Mesothelial cell of epicardium (in vitro differentiated cells): ENCODE data around the gene ISG15. TPM values are rescaled to one million over a fixed set of nuclear protein-coding genes. Genes with fewer than 3 reads are reported as not detected.

Experiments
- DNase-seq, 2 experiments: peaks; one replicate each; pipeline ENCODE4 v3.0.0; 2021; ENCODE audit warnings: low spot score in 2 of 2; ENCODE audit not compliant: unreplicated experiment in 2 of 2
- H3K27ac Mint-ChIP-seq: 2 replicates; pipeline ENCODE4 v1.8.0; 2021; ENCODE audit warnings: mixed read lengths
- H3K27me3 Mint-ChIP-seq: 2 replicates; pipeline ENCODE4 v1.8.0; 2021; ENCODE audit warnings: low read depth, mixed read lengths
- H3K36me3 Mint-ChIP-seq: 2 replicates; pipeline ENCODE4 v1.8.0; 2021; ENCODE audit warnings: mixed read lengths
- H3K4me1 Mint-ChIP-seq: 2 replicates; pipeline ENCODE4 v1.8.0; 2021; ENCODE audit warnings: mixed read lengths
- H3K4me3 Mint-ChIP-seq: 2 replicates; pipeline ENCODE4 v1.8.0; 2021; ENCODE audit warnings: mild to moderate bottlenecking, moderate library complexity, mixed read lengths
- H3K9me3 Mint-ChIP-seq: 2 replicates; pipeline ENCODE4 v1.8.0; 2021; ENCODE audit warnings: mixed read lengths
- CTCF ChIP-seq: fragments of 200-600 bp; sonication (generic); IDR thresholded peaks from one replicate; pipeline ENCODE4 v1.5.0; 2021; ENCODE audit warnings: antibody characterized with exemption; ENCODE audit not compliant: unreplicated experiment
- total RNA-seq: library from RNA; stranded (reverse); gene quantifications from 3 replicates; pipeline ENCODE4 v1.2.1, GENCODE V29; 2021

ISG15 gene
- total RNA-seq, 1 donor from 2014 or later = 139 TPM

- Mint-ChIP-seq H3K27ac (no peak overlapping the region), H3K9me3 (no peaks in the 10 kb centered on the region), H3K4me3 (peak overlapping the region; percentile 69), H3K4me1 (peaks cover 5% of the 10 kb centered on the region), H3K36me3 (peaks cover 2% of the 10 kb centered on the region), H3K27me3 (peaks cover 17% of the 10 kb centered on the region)
- no peak for TF ChIP-seq CTCF
- no peak for DNase-seq
Measured at GRCh38 chr1:966704-967300, 46.5 kb upstream of the ISG15 start.

- H3K4me1 Mint-ChIP-seq = peaks cover 5% of the 10 kb centered on the region
- no peak overlapping the region for H3K27ac Mint-ChIP-seq
- DNase-seq = no peak
- peaks cover 17% of the 10 kb centered on the region for H3K27me3 Mint-ChIP-seq
- H3K36me3 Mint-ChIP-seq = peaks cover 2% of the 10 kb centered on the region
- no peak overlapping the region for H3K4me3 Mint-ChIP-seq
- no peaks in the 10 kb centered on the region for H3K9me3 Mint-ChIP-seq
- TF ChIP-seq CTCF = no peak
Measured at GRCh38 chr1:967466-968343, 45.6 kb upstream of the ISG15 start.

GRCh38 chr1:969260-969855 is 43.9 kb upstream of the ISG15 start:
- H3K36me3 Mint-ChIP-seq = peaks cover 2% of the 10 kb centered on the region
- no peak for DNase-seq
- no peak for TF ChIP-seq CTCF
- H3K4me3 Mint-ChIP-seq = no peak overlapping the region
- H3K27ac Mint-ChIP-seq = no peak overlapping the region
- no peaks in the 10 kb centered on the region for H3K9me3 Mint-ChIP-seq
- H3K4me1 Mint-ChIP-seq = peaks cover 5% of the 10 kb centered on the region
- peaks cover 17% of the 10 kb centered on the region for H3K27me3 Mint-ChIP-seq

- no peak for TF ChIP-seq CTCF
Measured at GRCh38 chr1:970242-970972, 42.9 kb upstream of the ISG15 start.

GRCh38 chr1:970973-971730 is 42.1 kb upstream of the ISG15 start:
- Mint-ChIP-seq H3K36me3 (peaks cover 2% of the 10 kb centered on the region), H3K27ac (no peak overlapping the region), H3K9me3 (no peaks in the 10 kb centered on the region), H3K4me3 (peak overlapping the region; percentile 62), H3K4me1 (peaks cover 11% of the 10 kb centered on the region), H3K27me3 (peaks cover 17% of the 10 kb centered on the region)
- no peak for TF ChIP-seq CTCF
- no peak for DNase-seq

More at GRCh38 chr1:970242-970972, 42.9 kb upstream of the ISG15 start:
- H3K27me3 Mint-ChIP-seq = peaks cover 17% of the 10 kb centered on the region
- H3K27ac Mint-ChIP-seq = no peak overlapping the region
- no peak for DNase-seq
- peaks cover 5% of the 10 kb centered on the region for H3K4me1 Mint-ChIP-seq
- no peaks in the 10 kb centered on the region for H3K9me3 Mint-ChIP-seq
- H3K36me3 Mint-ChIP-seq = peaks cover 2% of the 10 kb centered on the region
- peak overlapping the region; percentile 46 for H3K4me3 Mint-ChIP-seq
